Measurements from ENCODE around the gene OR2H2.

OR2H2 gene

GRCh38 chr6:29629571-29629970 is 44.6 kb downstream of the OR2H2 start:
- no peak for DNase-seq (ENCODE audit: low read depth, low spot score)

DNA sequence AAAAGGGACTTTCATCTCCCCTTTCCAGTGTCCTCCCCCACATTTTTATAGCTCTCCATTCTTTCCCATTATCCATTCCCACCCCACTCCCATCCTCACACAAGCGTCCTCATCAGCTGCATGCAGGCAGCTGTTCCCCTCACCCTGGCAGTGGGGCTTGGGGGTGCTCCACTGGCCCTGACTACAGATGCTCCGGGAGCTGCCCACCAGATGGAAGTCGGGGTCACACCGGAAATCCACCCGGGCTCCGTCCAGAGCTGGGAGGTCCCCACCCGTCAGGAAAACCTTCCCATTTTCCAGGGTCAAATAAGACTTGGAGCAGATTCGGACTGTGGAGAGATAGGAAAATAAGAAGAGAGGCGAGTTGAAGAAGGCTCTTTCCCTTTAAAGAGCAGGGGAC is 45.4 kb downstream of the OR2H2 start:
- no peak for DNase-seq (ENCODE audit: low read depth, low spot score)

DNA sequence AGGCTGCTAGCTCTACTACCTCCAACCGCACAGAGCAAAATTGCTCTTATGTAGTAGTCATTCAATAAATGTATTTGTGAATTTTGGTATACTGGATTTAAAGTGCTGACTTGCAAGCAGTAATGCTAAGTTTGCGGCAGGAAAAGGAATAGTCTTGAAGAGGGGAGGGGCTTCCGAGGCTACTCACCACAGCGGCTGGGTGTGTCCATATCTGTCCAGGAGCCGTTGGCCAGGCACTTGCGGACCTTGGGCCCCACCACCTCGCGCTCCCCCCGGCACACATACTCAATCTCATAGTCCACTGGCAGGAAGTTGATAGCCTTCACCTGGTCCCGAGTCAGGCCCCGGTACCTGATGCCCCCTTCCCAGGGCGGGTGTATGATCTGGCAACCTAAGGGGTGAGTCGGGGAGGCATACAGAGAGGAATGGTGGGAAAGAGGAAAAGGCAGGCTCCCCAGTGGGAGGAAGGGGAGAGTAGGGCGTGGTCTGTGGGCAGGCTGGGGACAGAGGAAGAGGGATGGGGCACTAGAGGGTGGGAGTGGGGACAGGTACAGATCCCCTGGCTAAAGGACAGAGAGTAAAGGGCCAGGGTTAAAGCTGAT is 46.4 kb downstream of the OR2H2 start:
- DNase-seq (ENCODE audit: low read depth, low spot score): no peak

DNA sequence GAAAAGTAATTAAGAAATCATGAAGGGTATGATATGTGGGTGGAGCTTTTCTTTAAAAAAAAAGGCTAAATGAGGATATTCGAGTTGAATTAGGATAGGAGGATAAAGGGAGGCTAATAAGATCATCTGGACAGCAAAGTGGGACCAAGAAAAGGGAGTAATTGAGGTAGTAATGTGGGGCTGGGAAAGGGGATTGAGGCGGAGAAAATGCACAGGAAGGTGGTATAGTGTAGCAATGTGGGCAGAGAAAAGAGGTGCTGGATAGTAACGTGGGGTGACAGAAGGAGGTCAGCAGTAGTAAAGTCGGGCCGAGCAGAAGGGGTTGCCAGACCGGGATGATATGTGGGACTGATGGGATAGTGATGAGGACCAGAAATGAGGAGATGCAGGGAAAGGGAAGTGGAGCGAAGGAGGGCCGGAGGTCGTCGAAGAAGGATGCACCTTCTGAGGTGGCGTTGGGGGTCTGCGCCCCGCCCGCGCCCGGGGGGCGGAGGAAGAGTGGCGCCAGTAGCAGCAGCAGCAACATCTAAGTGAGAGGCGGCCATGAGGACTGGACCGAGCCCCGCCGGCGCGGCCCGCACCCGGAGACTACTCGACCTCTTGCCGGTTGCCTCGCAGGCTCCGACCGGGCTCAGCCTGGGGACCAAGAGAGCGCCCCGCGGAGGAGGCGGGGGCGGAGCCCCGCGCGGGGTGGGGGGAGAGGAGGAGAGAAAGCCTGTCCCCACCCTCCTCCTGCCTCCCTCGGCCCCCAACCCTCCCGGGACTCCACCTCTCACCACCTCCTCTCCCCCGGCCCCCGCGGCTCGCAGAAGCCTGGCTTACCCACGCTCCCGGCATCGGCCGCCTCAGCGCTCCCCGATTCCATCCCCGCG is 47.2 kb downstream of the OR2H2 start:
- DNase-seq (ENCODE audit: low read depth, low spot score): no peak

GRCh38 chr6:29632789-29633533 is 48.0 kb downstream of the OR2H2 start, which contains the start of gene GABBR1:
Gene GABBR1 (minus strand): TSS chr6:29633183. CDS start chr6:29632385, 798 bp downstream.
- peak; percentile 53 for DNase-seq (ENCODE audit: low read depth, low spot score)

DNA sequence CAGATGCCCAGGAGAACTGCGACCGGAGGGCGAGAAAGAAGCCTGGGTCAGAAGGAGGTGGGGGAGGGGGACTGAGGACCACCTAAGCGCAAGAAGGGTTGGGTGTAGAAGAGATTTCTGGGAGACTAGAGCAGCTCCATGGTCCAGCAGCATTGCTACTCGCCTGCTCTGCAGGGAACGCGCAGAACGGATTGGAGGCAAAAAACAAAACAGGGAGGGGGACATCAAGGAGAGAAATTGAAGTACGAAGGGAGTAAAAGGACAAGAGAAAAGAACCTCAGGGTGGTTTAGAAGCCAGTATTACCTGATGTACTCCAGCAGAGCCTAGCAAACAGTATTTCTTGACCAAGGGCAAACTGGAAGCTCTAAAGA is 48.6 kb downstream of the OR2H2 start:
- DNase-seq (ENCODE audit: low read depth, low spot score): no peak

- no peak for DNase-seq (ENCODE audit: low read depth, low spot score)
Observed at GRCh38 chr6:29637247-29637646, 52.3 kb downstream of the OR2H2 start.
